GM18517 (cell line): ENCODE results near the gene MPZ.
"Not testable (repeated sequence)": the region's sequence is repeated elsewhere in the genome, so short reads cannot be mapped to it uniquely, and the experiment has no call there.

Experiments used
- ATAC-seq: cut with Tn5 transposase; IDR thresholded peaks from one replicate; pipeline ENCODE4 v1.9.1; 2021; ENCODE audit warnings: mild to moderate bottlenecking, moderate library complexity; ENCODE audit not compliant: unreplicated experiment

MPZ gene

GRCh38 chr1:161258439-161259344, 51.1 kb downstream of the MPZ start, which contains the start of gene PCP4L1:
TSS of gene PCP4L1 (plus strand) at chr1:161258745. CDS start at chr1:161258975, 230 bp downstream.
- ATAC-seq, result no peak

- ATAC-seq, result not testable (repeated sequence)
Measured at GRCh38 chr1:161257109-161257508, 52.7 kb downstream of the MPZ start.

DNA sequence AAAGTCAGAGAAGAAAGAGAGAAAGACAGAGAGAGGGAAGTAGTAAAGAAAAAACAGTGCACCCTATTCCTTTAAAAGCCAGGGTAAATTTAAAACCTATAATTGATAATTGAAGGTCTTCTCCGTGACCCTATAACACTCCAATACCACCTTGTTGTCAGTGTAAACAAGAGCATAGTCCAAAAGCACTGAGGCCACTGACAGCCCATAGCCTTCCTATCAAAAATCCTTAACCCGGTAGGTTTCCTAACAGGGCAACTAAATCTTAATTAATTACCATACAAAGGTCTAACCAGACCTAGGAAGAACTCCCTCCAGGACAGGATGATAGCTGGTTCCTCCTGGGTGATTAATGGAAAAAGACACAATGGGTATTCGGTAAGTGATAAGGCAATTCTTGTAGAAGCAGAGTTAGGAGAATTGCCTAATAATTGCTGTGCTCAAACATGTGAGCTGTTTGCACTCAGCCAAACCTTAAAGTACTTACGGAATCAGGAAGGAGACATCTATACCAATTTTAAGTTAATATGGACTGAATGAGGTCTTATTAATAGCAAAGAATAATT, 53.7 kb downstream of the MPZ start:
- ATAC-seq, result not testable (repeated sequence)

DNA sequence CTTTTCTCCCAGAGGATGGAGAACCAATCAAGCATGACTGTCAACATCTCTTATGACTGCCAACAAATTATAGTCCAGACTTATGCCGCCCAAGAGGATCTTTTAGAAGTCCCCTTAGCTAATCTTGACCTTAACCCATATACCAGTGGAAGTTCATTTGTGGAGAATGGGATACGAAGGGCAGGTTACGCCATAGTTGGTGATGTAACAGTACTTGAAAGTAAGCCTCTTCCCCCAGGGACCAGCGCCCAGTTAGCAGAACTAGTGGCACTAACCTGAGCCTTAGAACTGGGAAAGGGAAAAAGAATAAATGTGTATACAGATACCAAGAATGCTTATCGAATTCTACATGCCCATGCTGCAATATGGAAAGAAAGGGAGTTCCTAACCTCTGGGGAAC, 54.5 kb downstream of the MPZ start:
- not testable (repeated sequence) for ATAC-seq
